HG03469 (cell line): ENCODE results near the gene DNAH11.
"Not testable (repeated sequence)": the region's sequence is repeated elsewhere in the genome, so short reads cannot be mapped to it uniquely, and the experiment has no call there.

Experiments
- ATAC-seq: cut with Tn5 transposase; IDR thresholded peaks from one replicate; pipeline ENCODE4 v1.9.1; 2021; ENCODE audit warnings: mild to moderate bottlenecking, moderate library complexity, moderate number of reproducible peaks; ENCODE audit not compliant: unreplicated experiment

DNAH11 gene

DNA sequence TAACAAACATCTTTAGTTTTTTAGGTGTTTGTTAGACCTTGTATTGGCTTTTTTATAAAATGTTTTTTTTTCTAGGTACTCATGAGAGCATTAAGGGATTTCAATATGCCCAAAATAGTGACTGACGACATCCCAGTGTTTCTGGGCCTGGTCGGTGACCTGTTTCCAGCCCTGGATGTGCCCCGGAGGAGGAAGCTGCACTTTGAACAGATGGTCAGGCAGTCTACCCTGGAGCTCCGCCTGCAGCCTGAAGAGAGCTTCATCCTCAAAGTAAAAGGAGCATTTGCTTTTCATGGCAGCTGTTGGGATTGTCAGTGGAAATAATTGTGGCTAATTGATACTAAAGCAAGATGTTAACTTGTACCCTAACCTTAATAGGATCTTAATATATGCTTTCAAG lies 161.5 kb downstream of the DNAH11 start:
- ATAC-seq: no peak

DNA sequence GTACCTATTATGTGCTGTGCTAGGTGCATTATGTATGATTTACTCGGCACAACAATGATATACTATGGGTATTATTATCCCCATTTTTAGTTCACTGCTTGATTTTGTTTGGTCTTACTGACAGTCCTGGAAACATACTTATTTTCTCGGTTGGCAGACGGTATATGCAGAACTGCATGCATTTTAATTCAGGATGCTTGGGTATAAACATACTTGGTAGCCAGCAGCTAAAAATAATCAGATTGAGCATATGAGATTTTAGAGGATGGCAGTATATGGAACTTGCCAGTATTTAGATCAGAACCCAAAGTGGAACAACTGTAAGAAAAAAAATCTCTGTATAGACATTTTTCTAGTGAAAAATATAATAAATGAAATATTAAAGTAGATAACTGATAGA lies 163.3 kb downstream of the DNAH11 start:
- no peak for ATAC-seq

GRCh38 chr7:21707566-21707965 lies 164.7 kb downstream of the DNAH11 start:
- no peak for ATAC-seq

GRCh38 chr7:21708096-21708495 lies 165.3 kb downstream of the DNAH11 start:
- no peak for ATAC-seq

GRCh38 chr7:21717323-21717722 lies 174.5 kb downstream of the DNAH11 start:
- no peak for ATAC-seq

DNA sequence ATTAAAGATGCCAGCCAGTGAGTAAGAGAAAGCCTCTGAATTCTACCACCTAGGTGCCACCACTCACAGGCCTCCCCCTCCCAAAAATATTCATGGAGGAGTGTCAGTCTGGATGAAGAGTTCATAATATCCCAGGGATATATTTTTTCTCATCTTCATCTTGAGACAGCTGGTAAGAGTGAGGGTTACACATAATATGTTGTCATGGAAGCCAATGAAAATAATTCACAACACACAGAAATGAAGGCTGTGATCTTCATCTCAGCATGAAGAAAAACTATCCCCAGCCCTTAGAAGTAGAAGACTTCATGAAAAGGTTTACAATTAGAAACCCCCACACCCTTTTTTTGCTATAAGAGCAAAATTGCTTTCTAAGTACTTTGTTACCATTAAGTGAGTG lies 175.6 kb downstream of the DNAH11 start:
- no peak for ATAC-seq

- no peak for ATAC-seq
These were observed 177.0 kb downstream of the DNAH11 start for GRCh38 chr7:21719846-21720245.

DNA sequence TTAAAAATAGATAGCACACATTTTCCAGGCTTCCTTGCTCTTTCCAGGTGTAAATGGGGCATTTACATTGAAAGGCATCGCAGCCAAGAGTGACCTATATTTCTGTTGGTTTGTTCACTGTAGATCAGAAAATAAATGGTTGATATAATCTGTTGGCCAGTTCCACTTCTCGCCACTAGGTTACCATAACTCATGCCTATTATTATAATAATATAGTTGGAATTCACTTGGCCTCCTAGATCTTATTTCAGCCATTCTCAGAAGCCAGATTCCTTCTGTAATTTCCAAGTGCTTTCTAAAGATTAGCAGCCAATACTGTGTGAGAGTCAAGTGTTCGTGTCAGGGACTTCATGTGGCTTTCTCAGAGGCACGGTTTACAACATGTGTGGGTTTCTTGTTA lies 179.5 kb downstream of the DNAH11 start:
- ATAC-seq: no peak

DNA sequence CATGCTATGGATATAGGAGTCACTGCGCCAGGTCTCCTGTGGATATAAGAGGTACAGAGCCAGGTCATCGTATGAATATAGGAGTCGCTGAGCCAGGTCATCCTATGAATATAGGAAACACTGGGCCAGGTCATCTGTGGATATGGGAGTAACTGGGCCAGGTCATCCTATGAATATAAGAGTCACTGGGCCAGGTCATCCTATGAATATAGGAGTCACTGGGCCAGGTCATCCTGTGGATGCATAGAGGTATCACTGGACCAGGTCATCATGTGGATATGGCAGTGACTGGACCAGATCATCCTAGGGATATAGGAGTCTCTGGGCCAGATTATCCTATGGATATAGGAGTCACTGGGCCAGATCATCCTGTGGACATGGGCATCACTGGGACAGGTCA lies 181.7 kb downstream of the DNAH11 start:
- no peak for ATAC-seq

DNA sequence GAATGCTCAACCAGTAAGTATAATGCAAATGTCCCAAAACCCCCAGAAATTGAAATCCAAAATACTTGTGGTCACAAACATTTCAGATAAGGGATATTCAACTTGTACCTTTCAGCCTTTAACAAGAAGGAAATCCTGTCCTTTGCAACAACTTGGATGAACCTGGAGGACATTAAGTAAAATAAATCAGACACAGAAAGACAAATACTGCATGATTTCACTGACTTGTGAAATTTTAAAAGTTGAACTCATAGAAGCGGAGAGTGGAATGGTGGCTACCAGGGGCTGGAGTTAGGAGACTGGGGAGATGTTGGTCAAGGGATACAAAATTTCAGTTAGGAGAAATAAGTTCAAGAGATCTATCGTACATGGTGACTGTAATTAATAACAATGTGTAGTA lies 187.6 kb downstream of the DNAH11 start:
- no peak for ATAC-seq

DNA sequence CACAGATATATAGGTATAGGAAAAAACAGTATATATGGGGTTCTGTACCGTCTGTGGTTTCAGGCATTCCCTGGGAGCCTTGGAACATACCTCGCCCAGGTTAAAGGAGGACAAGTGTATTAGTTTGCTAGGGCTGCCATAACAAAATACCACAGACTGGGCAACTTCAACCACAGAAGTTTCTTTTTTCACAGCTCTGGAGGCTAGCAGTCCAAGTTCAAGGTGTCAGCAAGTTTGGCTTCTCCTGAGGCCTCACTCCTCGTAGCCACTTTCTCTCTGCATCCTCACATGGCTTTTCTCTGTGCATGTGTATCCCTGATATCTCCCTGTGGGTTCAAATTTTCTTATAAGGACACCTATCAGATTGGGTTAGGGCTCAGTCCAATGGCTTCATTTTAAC lies 189.1 kb downstream of the DNAH11 start:
- no peak for ATAC-seq

GRCh38 chr7:21732956-21733355 lies 190.1 kb downstream of the DNAH11 start:
- ATAC-seq: not testable (repeated sequence)

- ATAC-seq: no peak
These were observed 191.0 kb downstream of the DNAH11 start for GRCh38 chr7:21733837-21734236.

DNA sequence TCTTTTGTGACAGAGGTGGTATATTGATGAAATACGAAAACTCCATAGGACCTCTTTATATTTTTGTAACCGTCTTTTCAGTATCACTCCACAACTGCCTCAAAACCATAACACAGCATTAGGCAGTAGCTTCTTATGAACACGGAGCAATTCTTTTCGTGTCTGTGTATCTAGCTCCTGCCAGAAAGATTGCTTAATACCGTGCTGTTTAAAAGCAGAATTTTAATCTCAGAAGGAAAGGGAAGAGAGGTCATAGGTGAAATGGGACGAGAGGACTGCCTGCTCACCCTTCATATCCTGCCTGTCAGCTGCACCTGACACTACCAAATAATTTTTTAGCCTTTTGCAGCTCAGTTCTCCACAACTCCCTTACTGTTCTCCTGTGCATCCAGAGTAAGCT lies 200.7 kb downstream of the DNAH11 start:
- no peak for ATAC-seq

DNA sequence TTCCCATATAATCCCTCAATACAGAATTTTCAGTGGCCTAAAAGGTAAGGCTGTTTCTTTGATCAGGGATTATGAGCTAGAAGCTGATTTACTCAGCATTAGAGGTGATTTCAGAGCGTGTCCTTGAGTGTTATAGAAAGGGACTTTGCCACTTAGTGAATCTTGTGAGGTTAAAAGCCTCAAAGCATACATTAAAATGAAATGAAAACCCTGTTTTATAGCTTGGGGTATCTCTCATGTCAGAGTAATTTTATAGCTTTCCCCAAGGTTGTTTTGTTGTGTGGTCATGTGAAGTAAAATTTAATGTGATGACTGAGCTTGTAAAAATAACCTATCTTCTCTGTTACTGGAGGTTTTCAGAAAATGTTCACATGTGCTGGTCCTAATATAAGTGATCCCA lies 204.1 kb downstream of the DNAH11 start:
- ATAC-seq: no peak

GRCh38 chr7:21747806-21748205 lies 205.0 kb downstream of the DNAH11 start:
- ATAC-seq: no peak

DNA sequence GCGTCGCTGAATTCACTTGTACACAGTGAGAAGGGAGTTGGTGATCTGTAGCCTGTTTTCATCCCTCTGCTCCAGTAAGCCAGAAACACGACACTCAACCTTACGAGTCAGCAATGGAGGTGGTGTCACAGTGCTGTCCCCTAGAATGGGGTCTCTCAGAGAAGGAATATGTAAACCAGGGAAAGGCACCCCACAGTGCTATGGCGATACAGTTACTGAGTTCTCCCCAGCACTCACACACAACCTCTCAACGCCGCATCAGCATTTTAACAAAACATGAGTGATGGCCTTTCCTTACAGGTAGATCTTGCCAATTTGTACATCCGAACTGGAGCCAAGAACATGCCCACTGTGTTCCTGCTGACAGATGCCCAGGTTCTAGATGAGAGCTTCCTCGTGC lies 206.5 kb downstream of the DNAH11 start:
- no peak for ATAC-seq

DNA sequence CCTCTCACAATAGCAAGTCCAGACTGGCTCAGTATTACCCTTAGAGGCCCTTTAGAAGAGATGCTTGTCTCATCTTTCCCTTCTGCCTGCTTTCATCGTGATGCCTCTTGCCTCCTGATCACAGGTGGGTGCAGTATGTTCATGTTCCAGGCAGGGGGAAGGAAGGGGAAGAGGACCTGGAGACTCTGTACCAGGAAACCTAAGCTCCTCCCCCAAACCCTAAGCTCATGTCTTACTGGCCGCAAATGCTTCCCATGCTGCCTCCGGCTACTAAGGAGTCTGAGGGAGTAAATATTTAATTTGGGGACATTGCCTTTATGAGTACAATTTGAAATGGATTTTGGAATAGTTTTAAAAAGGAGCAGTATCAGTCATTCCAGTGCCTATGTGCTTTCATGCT lies 210.2 kb downstream of the DNAH11 start:
- no peak for ATAC-seq

GRCh38 chr7:21754963-21755362 lies 212.1 kb downstream of the DNAH11 start:
- ATAC-seq: no peak

- ATAC-seq: no peak
These were observed 214.9 kb downstream of the DNAH11 start for GRCh38 chr7:21757537-21758282.

DNA sequence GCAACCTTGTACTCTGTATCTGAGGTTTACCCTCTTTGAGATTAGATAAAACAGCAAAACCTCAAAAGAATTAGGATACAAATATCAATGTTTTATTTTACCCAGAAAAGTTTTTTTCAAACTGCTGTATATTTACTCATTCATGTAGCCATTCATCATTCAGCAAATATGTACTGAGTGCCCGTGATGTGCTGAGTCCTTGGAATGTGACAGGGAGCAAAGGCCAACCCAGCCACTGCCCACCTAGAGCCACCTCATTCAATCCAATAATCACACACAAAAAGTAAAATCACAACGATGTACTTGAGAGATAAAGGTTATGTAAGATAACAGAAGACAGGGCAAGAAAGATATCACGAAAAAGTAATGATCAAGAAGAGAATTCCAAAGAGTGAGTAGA lies 215.4 kb downstream of the DNAH11 start:
- ATAC-seq: no peak

DNA sequence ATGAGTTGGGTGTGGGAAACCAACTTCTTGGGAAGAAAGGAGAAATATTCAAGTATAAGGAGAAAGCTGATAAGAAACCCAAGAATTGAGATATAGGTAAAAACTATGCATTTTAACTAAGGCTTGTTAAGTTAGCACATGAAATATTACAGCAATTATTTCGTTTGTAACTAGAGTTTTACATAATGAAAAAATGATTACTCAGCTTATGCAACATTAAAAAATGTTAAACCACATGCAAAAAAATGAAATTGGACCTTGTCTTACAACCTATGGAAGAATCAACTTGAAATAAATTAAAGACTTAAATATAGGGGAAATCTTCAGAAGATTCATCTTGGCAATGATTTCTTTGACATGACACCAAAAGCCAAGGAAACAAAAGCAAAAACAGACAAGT lies 219.6 kb downstream of the DNAH11 start:
- ATAC-seq: no peak

DNA sequence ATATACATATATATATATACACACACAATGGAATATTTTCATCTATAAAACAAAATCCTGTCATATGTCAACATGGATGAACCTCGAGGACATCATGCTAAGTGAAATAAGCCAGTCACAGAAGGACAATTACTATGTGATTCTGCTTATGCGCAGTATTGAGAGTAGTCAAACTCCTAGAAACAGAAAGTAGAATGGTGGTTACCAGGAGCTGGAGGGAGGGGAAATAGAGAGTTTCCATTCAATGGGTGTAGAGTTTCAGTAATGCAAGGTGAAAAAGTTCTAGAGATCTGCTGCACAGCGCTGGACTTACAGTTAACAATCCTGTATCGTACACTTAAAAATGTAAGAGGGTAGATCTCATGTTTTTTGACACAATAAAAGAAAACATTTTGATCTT lies 221.0 kb downstream of the DNAH11 start:
- no peak for ATAC-seq
